ENCODE data around the gene PREB. TPM values are rescaled to one million over a fixed set of nuclear protein-coding genes. Genes with fewer than 3 reads are reported as not detected.

The PREB gene
- total RNA-seq, 2 experiments from 2014 or later = 96.8 to 113 TPM

- Histone ChIP-seq H3K4me1 (ENCODE audit: insufficient read depth, low read length, poor library complexity, severe bottlenecking) (peaks cover 26% of the 10 kb centered on the region), H3K27ac (ENCODE audit: low read depth, low read length, poor library complexity, severe bottlenecking) (no peak overlapping the region), H3K9me3 (ENCODE audit: low read length) (no peaks in the 10 kb centered on the region), H3K36me3 (ENCODE audit: insufficient read depth, low read length) (no peaks in the 10 kb centered on the region), H2AFZ (ENCODE audit: low read length) (no peak overlapping the region), H3K9me2 (ENCODE audit: insufficient read depth, low read length) (no peaks in the 10 kb centered on the region), H3K4me3 (ENCODE audit: low read depth, low read length, poor library complexity, severe bottlenecking) (no peak overlapping the region), H4K20me1 (ENCODE audit: insufficient read depth, low read length) (no peaks in the 10 kb centered on the region), H3K79me2 (ENCODE audit: insufficient read depth, low read depth, low read length) (no peaks in the 10 kb centered on the region), H3K4me2 (ENCODE audit: low read length) (no peak overlapping the region)
- no peak for DNase-seq (ENCODE audit: low spot score)
- TF ChIP-seq EZH2phosphoT487 (IDR thresholded peaks at IDR 0.05; ENCODE audit: borderline replicate concordance, low read depth, low read length) = no peak
- TF ChIP-seq, protein P1, sequence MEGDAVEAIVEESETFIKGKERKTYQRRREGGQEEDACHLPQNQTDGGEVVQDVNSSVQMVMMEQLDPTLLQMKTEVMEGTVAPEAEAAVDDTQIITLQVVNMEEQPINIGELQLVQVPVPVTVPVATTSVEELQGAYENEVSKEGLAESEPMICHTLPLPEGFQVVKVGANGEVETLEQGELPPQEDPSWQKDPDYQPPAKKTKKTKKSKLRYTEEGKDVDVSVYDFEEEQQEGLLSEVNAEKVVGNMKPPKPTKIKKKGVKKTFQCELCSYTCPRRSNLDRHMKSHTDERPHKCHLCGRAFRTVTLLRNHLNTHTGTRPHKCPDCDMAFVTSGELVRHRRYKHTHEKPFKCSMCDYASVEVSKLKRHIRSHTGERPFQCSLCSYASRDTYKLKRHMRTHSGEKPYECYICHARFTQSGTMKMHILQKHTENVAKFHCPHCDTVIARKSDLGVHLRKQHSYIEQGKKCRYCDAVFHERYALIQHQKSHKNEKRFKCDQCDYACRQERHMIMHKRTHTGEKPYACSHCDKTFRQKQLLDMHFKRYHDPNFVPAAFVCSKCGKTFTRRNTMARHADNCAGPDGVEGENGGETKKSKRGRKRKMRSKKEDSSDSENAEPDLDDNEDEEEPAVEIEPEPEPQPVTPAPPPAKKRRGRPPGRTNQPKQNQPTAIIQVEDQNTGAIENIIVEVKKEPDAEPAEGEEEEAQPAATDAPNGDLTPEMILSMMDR (conservative IDR thresholded peaks at IDR 0.05; ENCODE audit: low read length) = no peak
- intact Hi-C loops (cut with micrococcal nuclease; ENCODE audit: unreplicated experiment) = no loop called here
- CTCF ChIA-PET (ENCODE audit: unreplicated experiment) = no interaction called here
- BruUV-seq (replicated peaks) = no TSS peak
- POLR2A ChIA-PET = interaction anchor here (1.6 kb wide), 1 partner anchor 11 kb away, joined by 4 read pairs; no protein-coding TSS in a partner anchor
These were observed 15.4 kb upstream of the PREB start for GRCh38 chr2:27149570-27150405.

DNA sequence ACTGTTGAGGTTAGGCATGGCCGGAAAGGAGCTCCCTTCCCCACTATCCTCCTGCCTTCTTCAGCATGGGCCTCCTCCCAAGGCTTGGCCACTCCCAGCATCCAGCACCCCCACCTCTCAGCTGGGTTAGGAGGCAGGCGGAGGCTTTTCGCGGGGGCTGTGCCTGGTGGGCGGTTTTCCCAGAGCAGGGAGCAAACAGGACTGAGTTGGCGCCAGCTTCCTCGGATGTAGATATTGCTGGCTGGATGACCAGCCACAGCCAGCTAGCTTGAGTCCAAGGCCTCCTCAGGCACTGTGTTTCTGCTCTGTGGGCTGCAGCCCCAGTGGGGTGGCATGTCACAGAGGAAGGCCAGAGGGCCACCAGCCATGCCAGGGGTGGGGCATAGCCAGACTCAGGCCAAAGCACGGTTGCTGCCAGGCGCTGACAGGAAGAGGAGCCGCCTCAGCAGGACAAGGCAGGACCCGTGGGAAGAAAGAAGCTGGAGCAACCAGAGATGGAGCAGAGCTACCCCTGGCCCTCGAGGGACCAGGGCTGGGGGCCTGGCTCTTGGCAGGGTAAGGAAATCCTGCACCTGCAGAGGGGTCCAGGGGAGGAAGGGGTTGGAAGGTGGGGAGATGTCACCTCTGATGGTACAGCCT lies 14.5 kb upstream of the PREB start, which contains the start of gene TCF23:
Gene TCF23 (plus strand): TSS at position 204 of the 639 bp plus-strand sequence. CDS start 130 bp downstream, at position 334.
- CTCF ChIA-PET (ENCODE audit: unreplicated experiment) = no interaction called here
- TF ChIP-seq, protein P1 (conservative IDR thresholded peaks at IDR 0.05; ENCODE audit: low read length) = no peak
- no peak for TF ChIP-seq EZH2phosphoT487 (IDR thresholded peaks at IDR 0.05; ENCODE audit: borderline replicate concordance, low read depth, low read length)
- POLR2A ChIA-PET = interaction anchor here (0.7 to 1.6 kb wide), 2 partner anchors 12 to 26 kb away, joined by 3 to 4 read pairs; no protein-coding TSS in a partner anchor

More for the DNA sequence above, 14.5 kb upstream of the PREB start, which contains the start of gene TCF23:
- no peak within 1 kb of the TSS for H3K4me3 ChIP-seq (ENCODE audit: low read depth, low read length, poor library complexity, severe bottlenecking)
- no peak for DNase-seq (ENCODE audit: low spot score)
- no peaks in the 10 kb centered on the region for H3K9me3 ChIP-seq (ENCODE audit: low read length)
- no peak within 1 kb of the TSS for H2AFZ ChIP-seq (ENCODE audit: low read length)
- no peaks in the 10 kb centered on the region for H3K9me2 ChIP-seq (ENCODE audit: insufficient read depth, low read length)
- H3K79me2 ChIP-seq (ENCODE audit: insufficient read depth, low read depth, low read length) = no peaks in the 10 kb centered on the region
- no peaks in the 10 kb centered on the region for H4K20me1 ChIP-seq (ENCODE audit: insufficient read depth, low read length)
- intact Hi-C loops (cut with micrococcal nuclease; ENCODE audit: unreplicated experiment) = no loop called here
- peaks cover 26% of the 10 kb centered on the region for H3K4me1 ChIP-seq (ENCODE audit: insufficient read depth, low read length, poor library complexity, severe bottlenecking)
- no peak within 1 kb of the TSS for H3K27ac ChIP-seq (ENCODE audit: low read depth, low read length, poor library complexity, severe bottlenecking)
- no TSS peak for BruUV-seq (replicated peaks)
- H3K4me2 ChIP-seq (ENCODE audit: low read length) = no peak within 1 kb of the TSS
- no peaks in the 10 kb centered on the region for H3K36me3 ChIP-seq (ENCODE audit: insufficient read depth, low read length)
